IMR-90 (cell line): ENCODE data around the gene CCPG1. TPM values are rescaled to one million over a fixed set of nuclear protein-coding genes. Genes with fewer than 3 reads are reported as not detected.
A peak's percentile ranks its signal among the peaks of the same experiment; 100 is the strongest.
"Not testable (repeated sequence)": the region's sequence is repeated elsewhere in the genome, so short reads cannot be mapped to it uniquely, and the experiment has no call there.

Source experiments
- ATAC-seq: fragments of 200-7000 bp; cut with Tn5 transposase; 2 replicates; pipeline ENCODE4 v1.9.1; 2020; ENCODE audit warnings: low read depth, mild to moderate bottlenecking, moderate library complexity
- BruUV-seq: library from RNA; stranded (reverse); fragments of 400-500 nt; replicated peaks from 2 replicates; lab custom pipeline; 2021; lab: Mats Ljungman, UMichigan
- CTCF ChIA-PET: fragments of 300-600 bp; formaldehyde crosslinking; extraction: SDS; loops from one replicate; lab custom pipeline; 2021; ENCODE audit warnings: antibody characterized with exemption; lab: Yijun Ruan, JAX
- POLR2A ChIA-PET: fragments of 300-600 bp; sonication (Branson Sonifier 250); formaldehyde crosslinking; loops from one replicate; lab custom pipeline; 2022; ENCODE audit warnings: antibody characterized with exemption; ENCODE audit not compliant: unreplicated experiment; lab: Charles Lee
- DNase-seq: peaks from one replicate; pipeline ENCODE4 v3.0.0; 2013
- H2AFZ ChIP-seq: replicated peaks from 2 replicates; pipeline ENCODE3; 2013; ENCODE audit warnings: low read length, mild to moderate bottlenecking; ENCODE audit not compliant: poor library complexity
- H2AK5ac ChIP-seq: 2 replicates; pipeline ENCODE4 v1.6.1; 2013; ENCODE audit warnings: low read depth, low read length, inconsistent platforms
- H2AK9ac ChIP-seq: replicated peaks from 2 replicates; pipeline ENCODE3; 2013; ENCODE audit warnings: mild to moderate bottlenecking, low read depth, low read length, moderate library complexity; ENCODE audit not compliant: poor library complexity
- H2BK120ac ChIP-seq: 2 replicates; pipeline ENCODE4 v1.6.1; 2013; ENCODE audit warnings: low read depth, low read length, inconsistent platforms
- H2BK15ac ChIP-seq: 3 replicates; pipeline ENCODE4 v1.6.1; 2013; ENCODE audit warnings: low read depth, low read length, inconsistent platforms
- H2BK20ac ChIP-seq: 2 replicates; pipeline ENCODE4 v1.6.1; 2013; ENCODE audit warnings: low read depth, mild to moderate bottlenecking, inconsistent platforms, low read length, moderate library complexity
- H2BK5ac ChIP-seq: 2 replicates; pipeline ENCODE4 v1.6.1; 2013; ENCODE audit warnings: mild to moderate bottlenecking, low read depth, low read length, inconsistent platforms; ENCODE audit not compliant: poor library complexity, severe bottlenecking
- H3K14ac ChIP-seq: replicated peaks from 2 replicates; pipeline ENCODE4 v1.6.1; 2013; ENCODE audit warnings: low read depth, low read length, inconsistent platforms
- H3K18ac ChIP-seq: 2 replicates; pipeline ENCODE4 v1.6.1; 2013; ENCODE audit warnings: low read depth, low read length, control low read depth
- H3K23ac ChIP-seq: 2 replicates; pipeline ENCODE4 v1.6.1; 2013; ENCODE audit warnings: low read depth, low read length, inconsistent platforms
- H3K27ac ChIP-seq: 2 replicates; pipeline ENCODE4 v1.5.1; 2013; ENCODE audit warnings: mild to moderate bottlenecking, control low read depth, low read length; ENCODE audit not compliant: insufficient read depth
- H3K27me3 ChIP-seq: 2 replicates; pipeline ENCODE4 v1.6.1; 2013; ENCODE audit warnings: low read length; ENCODE audit not compliant: control insufficient read depth, insufficient read depth
- H3K36me3 ChIP-seq: 2 replicates; pipeline ENCODE4 v1.6.1; 2013; ENCODE audit warnings: low read length, mixed read lengths; ENCODE audit not compliant: control insufficient read depth, insufficient read depth
- H3K4ac ChIP-seq: 2 replicates; pipeline ENCODE4 v1.6.1; 2013; ENCODE audit warnings: low read depth, low read length, inconsistent platforms
- H3K4me1 ChIP-seq: 2 replicates; pipeline ENCODE4 v1.6.1; 2013; ENCODE audit warnings: low read length, mixed read lengths; ENCODE audit not compliant: control insufficient read depth, insufficient read depth
- H3K4me2 ChIP-seq: 2 replicates; pipeline ENCODE4 v1.6.1; 2013; ENCODE audit warnings: low read depth, mild to moderate bottlenecking, control low read depth, low read length, moderate library complexity
- H3K4me3 ChIP-seq: 2 replicates; pipeline ENCODE4 v1.5.1; 2013; ENCODE audit warnings: low read depth, mild to moderate bottlenecking, control low read depth, low read length, moderate library complexity; ENCODE audit not compliant: insufficient read depth
- H3K56ac ChIP-seq: 2 replicates; pipeline ENCODE4 v1.6.1; 2013; ENCODE audit warnings: low read length, inconsistent platforms; ENCODE audit not compliant: insufficient read depth; ENCODE audit errors: extremely low read depth
- H3K79me1 ChIP-seq, 2 experiments: 2 replicates each; pipeline ENCODE4 v1.6.1; 2013; ENCODE audit warnings: low read length in 2 of 2, inconsistent platforms in 1 of 2, low read depth in 1 of 2
- H3K9ac ChIP-seq: 2 replicates; pipeline ENCODE4 v1.6.1; 2013; ENCODE audit warnings: low read depth, low read length, control low read depth
- H3K9me1 ChIP-seq: 2 replicates; pipeline ENCODE4 v1.6.1; 2013; ENCODE audit warnings: low read length, inconsistent platforms; ENCODE audit not compliant: insufficient read depth
- H3K9me3 ChIP-seq: 2 replicates; pipeline ENCODE4 v1.6.1; 2013; ENCODE audit warnings: low read length; ENCODE audit not compliant: control insufficient read depth, insufficient read depth
- H4K20me1 ChIP-seq: 2 replicates; pipeline ENCODE4 v1.6.1; 2013; ENCODE audit warnings: low read length, inconsistent platforms; ENCODE audit not compliant: insufficient read depth
- H4K5ac ChIP-seq: 2 replicates; pipeline ENCODE4 v1.6.1; 2013; ENCODE audit warnings: mild to moderate bottlenecking, low read depth, low read length, control low read depth
- H4K8ac ChIP-seq, 2 experiments: 2 replicates each; pipeline ENCODE4 v1.6.1; 2013; ENCODE audit warnings: low read depth in 2 of 2, low read length in 2 of 2, control low read depth in 1 of 2, inconsistent platforms in 1 of 2
- H4K91ac ChIP-seq: 2 replicates; pipeline ENCODE4 v1.6.1; 2013; ENCODE audit warnings: low read depth, low read length, inconsistent platforms; ENCODE audit not compliant: insufficient read depth
- WGBS, 2 experiments: methylation state at CpG; one replicate each; pipeline versions ENCODE4 v1.1.5 to v1.1.7; 2013; ENCODE audit warnings: missing lambda C conversion rate in 2 of 2; ENCODE audit not compliant: insufficient read length in 1 of 2; ENCODE audit errors: extremely low coverage in 2 of 2; 5-methylcytosine and 5-hydroxymethylcytosine counted together
- dilution Hi-C: fragments of 300-500 bp; cut with HindIII; formaldehyde crosslinking; loops from one replicate; pipeline ENCODE4 v1.14.3; 2018; ENCODE audit warnings: low sequenced_read_pairs; ENCODE audit not compliant: unreplicated experiment
- in situ Hi-C: fragments of 300-500 bp; cut with MboI; formaldehyde crosslinking; loops from 3 replicates; pipeline ENCODE4 v1.14.3; 2019; ENCODE audit warnings: low sequenced_read_pairs, inconsistent platforms, mixed read lengths
- intact Hi-C: fragments of 100-400 bp; cut with micrococcal nuclease; formaldehyde crosslinking; loops from 2 replicates; pipeline ENCODE4 v1.10.0; 2022
- polyA plus RNA-seq, 3 experiments: library from polyadenylated mRNA; depleted of rRNA; stranded (reverse); fragments of >200 nt; gene quantifications; 2 replicates each; pipeline ENCODE4 v1.2.3, GENCODE V29; 2012; ENCODE audit warnings: low replicate concordance in 1 of 3
- total RNA-seq: library from RNA; depleted of rRNA; stranded (reverse); fragments of >200 nt; gene quantifications from 2 replicates; pipeline ENCODE4 v1.2.3, GENCODE V29; 2012

The CCPG1 gene
- total and polyA plus RNA-seq, 2 of the 4 experiments (the other 2 are of a cell fraction), result 11.4 to 14.3 TPM

GRCh38 chr15:55408976-55409375 lies 817 bp upstream of the CCPG1 start:
- ATAC-seq, H2BK15ac ChIP-seq, H2AK9ac ChIP-seq, POLR2A ChIA-PET, H3K4me1 ChIP-seq, in situ Hi-C loops, DNase-seq, dilution Hi-C loops, H4K20me1 ChIP-seq, H4K91ac ChIP-seq, H3K79me1 ChIP-seq, H2BK20ac ChIP-seq, H3K36me3 ChIP-seq, H2AK5ac ChIP-seq, H3K18ac ChIP-seq, H3K27me3 ChIP-seq, BruUV-seq, H3K9me3 ChIP-seq, H3K9me1 ChIP-seq: not testable (repeated sequence)
- Histone ChIP-seq H4K5ac (peak overlapping the region; percentile 46; the same call in 1 of the 2 replicates), H4K8ac (peak overlapping the region; percentile 22 to 61; a peak in 2 of 4 replicates), H3K23ac (peak overlapping the region; percentile 34; the same call in 1 of the 2 replicates), H3K14ac (peak overlapping the region; percentile 5; the same call in 1 of the 2 replicates), H3K4me3 (peak overlapping the region; percentile 83), H2AFZ (peak overlapping the region; percentile 94), H3K9ac (peak overlapping the region; percentile 74), H3K27ac (peak overlapping the region; percentile 52; the same call in 1 of the 2 replicates), H2BK5ac (peak overlapping the region; percentile 21), H3K4me2 (peak overlapping the region; percentile 91), H2BK120ac (0 out of 2 replicates have a peak overlapping the region, but pooled peaks have one; percentile 20), H3K56ac (peak overlapping the region; percentile 20), H3K4ac (peak overlapping the region; percentile 24; the same call in 1 of the 2 replicates)
- 68% methylated on average over 5 of the region's 14 CpGs; no CpG with 5 or more reads in 1 of the 2 experiments for WGBS, 2 experiments
- CTCF ChIA-PET, result interaction anchor here (0.5 to 1.8 kb wide), 6 partner anchors 25 to 90 kb away, joined by 3 to 9 read pairs (median 4); partner anchors contain the start of genes PIGB and PIGBOS1
- intact Hi-C loops, result loop anchor here (1.0 kb wide), 1 partner anchor 90 kb away; the partner anchor contains the start of genes PIGB and PIGBOS1
